ENCODE data around the gene ACAP2. TPM values are rescaled to one million over a fixed set of nuclear protein-coding genes. Genes with fewer than 3 reads are reported as not detected.
"Not testable (repeated sequence)": the region's sequence is repeated elsewhere in the genome, so short reads cannot be mapped to it uniquely, and the experiment has no call there.

ACAP2 gene
- total RNA-seq, 1 donor, result 91.1 TPM

DNA sequence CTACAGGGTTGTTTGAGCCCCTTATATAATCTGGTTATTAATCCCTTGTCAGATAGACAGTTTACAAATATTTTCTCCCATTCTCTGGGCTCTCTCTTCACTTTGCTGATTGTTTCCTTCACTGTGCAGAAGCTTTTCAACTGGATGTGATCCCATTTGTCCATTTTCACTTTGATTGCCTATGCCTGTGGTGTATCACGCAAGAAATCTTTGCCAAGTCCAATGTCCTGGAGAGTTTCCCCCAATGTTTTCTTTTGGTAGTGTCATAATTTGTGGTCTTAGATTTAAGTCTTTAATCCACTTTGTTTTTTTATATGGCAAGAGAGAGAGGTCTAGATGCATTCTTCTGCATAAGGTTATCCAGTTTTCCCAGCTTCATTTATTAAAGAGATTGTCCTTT is 212.6 kb downstream of the ACAP2 start:
- no peak overlapping the region for H3K4me3 ChIP-seq (ENCODE audit: low read depth, low read length)
- TF ChIP-seq, protein P1, sequence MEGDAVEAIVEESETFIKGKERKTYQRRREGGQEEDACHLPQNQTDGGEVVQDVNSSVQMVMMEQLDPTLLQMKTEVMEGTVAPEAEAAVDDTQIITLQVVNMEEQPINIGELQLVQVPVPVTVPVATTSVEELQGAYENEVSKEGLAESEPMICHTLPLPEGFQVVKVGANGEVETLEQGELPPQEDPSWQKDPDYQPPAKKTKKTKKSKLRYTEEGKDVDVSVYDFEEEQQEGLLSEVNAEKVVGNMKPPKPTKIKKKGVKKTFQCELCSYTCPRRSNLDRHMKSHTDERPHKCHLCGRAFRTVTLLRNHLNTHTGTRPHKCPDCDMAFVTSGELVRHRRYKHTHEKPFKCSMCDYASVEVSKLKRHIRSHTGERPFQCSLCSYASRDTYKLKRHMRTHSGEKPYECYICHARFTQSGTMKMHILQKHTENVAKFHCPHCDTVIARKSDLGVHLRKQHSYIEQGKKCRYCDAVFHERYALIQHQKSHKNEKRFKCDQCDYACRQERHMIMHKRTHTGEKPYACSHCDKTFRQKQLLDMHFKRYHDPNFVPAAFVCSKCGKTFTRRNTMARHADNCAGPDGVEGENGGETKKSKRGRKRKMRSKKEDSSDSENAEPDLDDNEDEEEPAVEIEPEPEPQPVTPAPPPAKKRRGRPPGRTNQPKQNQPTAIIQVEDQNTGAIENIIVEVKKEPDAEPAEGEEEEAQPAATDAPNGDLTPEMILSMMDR (IDR thresholded peaks at IDR 0.05; ENCODE audit: insufficient read depth, low read depth, low read length), result no peak
- DNase-seq (ENCODE audit: low read depth), result no peak

GRCh38 chr3:195228886-195229285 is 213.9 kb downstream of the ACAP2 start:
- H3K4me3 ChIP-seq (ENCODE audit: low read depth, low read length); DNase-seq (ENCODE audit: low read depth): not testable (repeated sequence)

DNA sequence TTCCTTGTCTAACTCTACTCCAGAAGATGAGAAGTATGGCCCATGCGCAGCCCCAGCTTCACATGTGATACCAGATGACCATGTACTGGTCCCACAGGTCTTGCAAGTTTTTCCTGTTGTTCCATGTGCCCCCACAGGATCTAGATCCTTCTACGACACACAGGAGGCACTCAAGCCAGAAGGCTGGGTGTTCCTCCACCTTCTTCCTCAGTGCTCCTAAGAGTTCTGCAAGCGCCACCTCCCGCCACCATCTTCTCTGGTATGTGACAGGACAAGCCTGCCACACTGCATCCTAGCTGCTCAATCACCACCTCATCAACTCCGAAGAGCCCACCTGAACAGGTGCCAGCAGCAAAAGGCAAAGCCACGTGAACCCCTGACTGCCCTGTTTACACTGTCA is 214.9 kb downstream of the ACAP2 start:
- DNase-seq (ENCODE audit: low read depth), result no peak
- no peak overlapping the region for H3K4me3 ChIP-seq (ENCODE audit: low read depth, low read length)
- TF ChIP-seq, protein P1 (IDR thresholded peaks at IDR 0.05; ENCODE audit: insufficient read depth, low read depth, low read length), result no peak

GRCh38 chr3:195226900-195227447 is 215.8 kb downstream of the ACAP2 start:
- no peak overlapping the region for H3K4me3 ChIP-seq (ENCODE audit: low read depth, low read length)
- DNase-seq (ENCODE audit: low read depth), result peak; percentile 23
- TF ChIP-seq, protein P1 (IDR thresholded peaks at IDR 0.05; ENCODE audit: insufficient read depth, low read depth, low read length), result peak; percentile 60

DNA sequence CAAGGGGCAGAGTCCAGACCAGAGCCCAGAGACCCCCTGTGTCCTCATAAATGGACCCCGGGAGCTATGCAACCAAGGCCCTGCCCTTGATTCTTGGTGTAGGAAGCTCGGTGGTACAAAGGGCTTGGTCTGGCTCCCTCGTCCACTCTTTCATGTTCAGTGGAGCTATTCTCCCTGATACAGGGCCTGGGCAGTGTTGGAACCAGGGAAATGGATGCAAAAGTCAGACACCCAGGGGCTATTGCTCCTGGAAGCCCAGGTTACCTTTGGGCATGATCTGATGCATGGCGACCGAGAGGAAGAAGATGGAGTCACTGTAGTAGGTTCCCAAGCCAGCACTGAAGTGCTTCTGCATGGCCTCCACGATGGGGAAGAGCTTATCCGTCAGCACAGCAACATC is 216.4 kb downstream of the ACAP2 start:
- no peak overlapping the region for H3K4me3 ChIP-seq (ENCODE audit: low read depth, low read length)
- no peak for DNase-seq (ENCODE audit: low read depth)
- TF ChIP-seq, protein P1 (IDR thresholded peaks at IDR 0.05; ENCODE audit: insufficient read depth, low read depth, low read length), result no peak

- DNase-seq (ENCODE audit: low read depth), result no peak
- TF ChIP-seq, protein P1 (IDR thresholded peaks at IDR 0.05; ENCODE audit: insufficient read depth, low read depth, low read length), result no peak
- H3K4me3 ChIP-seq (ENCODE audit: low read depth, low read length), result no peak overlapping the region
Observed at GRCh38 chr3:195224980-195225580, 217.7 kb downstream of the ACAP2 start.

Small RNA genes within 50 kb of the gene (small RNA-seq; reads per million reads assigned to genes)
- gene RF00019, result not detected

Other genes with a start within 250 kb of the ACAP2 start
- 32.8 and 33.5 TPM in 2 replicates for gene XXYLT1, start 171.9 kb downstream of the ACAP2 start, total RNA-seq
- gene PPP1R2, start 100.3 kb upstream of the ACAP2 start, total RNA-seq, result 81.5 and 131 TPM in 2 replicates
- gene APOD, start 140.9 kb upstream of the ACAP2 start, total RNA-seq, result 1.3 and 3.5 TPM in 2 replicates

All from fibroblast of villous mesenchyme (primary cell).